ENCODE results near the gene CSN1S1. TPM values are rescaled to one million over a fixed set of nuclear protein-coding genes. Genes with fewer than 3 reads are reported as not detected.

Gene CSN1S1
- total and polyA plus RNA-seq, 2 donors from 2014 or later, result not detected

DNA sequence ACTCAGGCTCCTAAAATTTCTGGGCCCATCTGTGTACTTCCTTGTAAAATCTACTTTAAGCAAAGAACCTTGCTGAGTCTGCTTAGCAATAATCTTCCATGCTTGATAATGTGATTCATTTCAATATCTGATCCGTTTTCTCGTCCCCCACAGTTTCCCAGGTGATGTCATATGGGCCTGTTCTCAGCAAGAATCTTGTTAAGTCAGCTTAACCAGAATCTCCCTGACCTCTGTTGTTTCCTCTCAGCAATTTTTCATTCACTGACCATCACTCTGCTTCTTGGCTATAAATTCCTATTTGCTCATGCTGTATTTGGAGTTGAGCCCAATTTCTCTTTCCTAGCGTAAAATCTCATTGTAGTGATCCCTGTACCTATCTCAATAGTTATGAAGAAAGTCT is 20.7 kb downstream of the CSN1S1 start:
- H3K9ac ChIP-seq (ENCODE audit: low read length in 3 of 3), result no peak overlapping the region
- no peak overlapping the region for H3K27ac ChIP-seq (ENCODE audit: low read depth in 2 of 2, low read length in 2 of 2)
- no peak overlapping the region for H3K4me3 ChIP-seq (ENCODE audit: low read length in 3 of 3)
- no peaks in the 10 kb centered on the region for H3K27me3 ChIP-seq (ENCODE audit: control insufficient read depth, insufficient read depth, low read length)
- no peak for TF ChIP-seq CTCF (IDR thresholded peaks at IDR 0.05; ENCODE audit: borderline replicate concordance, extremely low read depth, insufficient read depth)
- FAIRE-seq (no peak), DNase-seq (no peak)
- intact Hi-C loops (cut with DNase I), result no loop called here
- H3K36me3 ChIP-seq (ENCODE audit: control insufficient read depth in 2 of 3, insufficient read depth in 3 of 3, low read length in 3 of 3), result no peaks in the 10 kb centered on the region
- H3K9me3 ChIP-seq (ENCODE audit: control insufficient read depth in 2 of 3, insufficient read depth in 1 of 3, low read length in 3 of 3), result no peaks in the 10 kb centered on the region
- no peaks in the 10 kb centered on the region for H3K4me1 ChIP-seq (ENCODE audit: control insufficient read depth in 2 of 3, insufficient read depth in 2 of 3, low read depth in 1 of 3, low read length in 3 of 3)

DNA sequence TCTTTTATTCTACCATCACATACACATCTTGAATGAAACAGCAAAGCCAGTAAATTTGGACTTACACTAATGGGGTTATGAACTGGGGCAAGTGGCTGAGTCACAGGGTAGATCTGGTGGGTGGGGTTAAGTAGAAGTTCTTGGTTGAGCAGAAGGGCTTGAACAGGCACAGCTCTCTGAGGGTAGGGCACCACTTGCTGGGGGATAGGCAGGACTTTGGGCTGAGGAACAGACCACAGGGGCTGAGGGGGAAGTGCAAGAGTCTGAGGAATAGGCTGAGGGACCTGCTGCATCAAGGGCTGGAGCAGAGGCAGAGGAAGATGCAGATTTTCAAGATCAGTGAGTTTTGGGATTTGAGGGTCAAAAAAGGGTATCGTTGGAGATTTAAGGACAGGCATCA is 26.3 kb downstream of the CSN1S1 start:
- no peak for TF ChIP-seq CTCF (IDR thresholded peaks at IDR 0.05; ENCODE audit: borderline replicate concordance, extremely low read depth, insufficient read depth)

GRCh38 chr4:69965628-69966027 is 34.8 kb downstream of the CSN1S1 start, which contains the start of gene CSN2:
CSN2 (minus strand) TSS chr4:69965728; CDS start chr4:69960995, 4,733 bp downstream.
- intact Hi-C loops (cut with DNase I), result no loop called here
- H3K4me1 ChIP-seq (ENCODE audit: control insufficient read depth in 2 of 3, insufficient read depth in 2 of 3, low read depth in 1 of 3, low read length in 3 of 3), result no peaks in the 10 kb centered on the region
- H3K9me3 ChIP-seq (ENCODE audit: control insufficient read depth in 2 of 3, insufficient read depth in 1 of 3, low read length in 3 of 3), result no peaks in the 10 kb centered on the region
- H3K27ac ChIP-seq (ENCODE audit: low read depth in 2 of 2, low read length in 2 of 2), result no peak within 1 kb of the TSS
- H3K4me3 ChIP-seq (ENCODE audit: low read length in 3 of 3), result no peak within 1 kb of the TSS
- H3K36me3 ChIP-seq (ENCODE audit: control insufficient read depth in 2 of 3, insufficient read depth in 3 of 3, low read length in 3 of 3), result no peaks in the 10 kb centered on the region
- FAIRE-seq (no peak), DNase-seq (no peak)
- H3K27me3 ChIP-seq (ENCODE audit: control insufficient read depth, insufficient read depth, low read length), result no peaks in the 10 kb centered on the region
- TF ChIP-seq CTCF (IDR thresholded peaks at IDR 0.05; ENCODE audit: borderline replicate concordance, extremely low read depth, insufficient read depth), result no peak
- no peak within 1 kb of the TSS for H3K9ac ChIP-seq (ENCODE audit: low read length in 3 of 3)

More for the DNA sequence above, 26.3 kb downstream of the CSN1S1 start:
- H3K9me3 ChIP-seq (ENCODE audit: control insufficient read depth in 2 of 3, insufficient read depth in 1 of 3, low read length in 3 of 3), result no peaks in the 10 kb centered on the region
- H3K4me1 ChIP-seq (ENCODE audit: control insufficient read depth in 2 of 3, insufficient read depth in 2 of 3, low read depth in 1 of 3, low read length in 3 of 3), result no peaks in the 10 kb centered on the region
- no peaks in the 10 kb centered on the region for H3K36me3 ChIP-seq (ENCODE audit: control insufficient read depth in 2 of 3, insufficient read depth in 3 of 3, low read length in 3 of 3)
- FAIRE-seq (no peak), DNase-seq (no peak)
- H3K9ac ChIP-seq (ENCODE audit: low read length in 3 of 3), result no peak overlapping the region
- intact Hi-C loops (cut with DNase I), result no loop called here
- no peak overlapping the region for H3K27ac ChIP-seq (ENCODE audit: low read depth in 2 of 2, low read length in 2 of 2)
- H3K27me3 ChIP-seq (ENCODE audit: control insufficient read depth, insufficient read depth, low read length), result no peaks in the 10 kb centered on the region
- no peak overlapping the region for H3K4me3 ChIP-seq (ENCODE audit: low read length in 3 of 3)

DNA sequence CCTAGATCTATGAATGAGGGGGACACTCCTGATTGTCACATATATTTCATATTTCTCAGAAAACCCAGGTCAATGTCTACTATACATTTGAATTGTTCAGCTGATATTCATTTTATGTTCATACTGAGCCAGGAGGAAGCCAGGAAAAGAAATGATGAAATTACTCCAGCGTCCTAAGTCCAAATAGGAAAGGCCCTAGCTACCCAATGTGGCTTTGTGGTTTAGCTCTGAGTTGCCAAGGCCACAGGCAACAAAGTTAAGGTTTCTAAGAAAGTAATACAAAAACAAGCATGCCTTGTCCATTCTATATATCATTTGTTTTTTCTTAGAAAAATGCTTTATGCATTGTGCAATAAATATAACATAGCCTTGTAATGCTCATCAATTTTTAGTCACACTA is 39.2 kb downstream of the CSN1S1 start:
- no peak overlapping the region for H3K4me3 ChIP-seq (ENCODE audit: low read length in 3 of 3)
- no peak for TF ChIP-seq CTCF (IDR thresholded peaks at IDR 0.05; ENCODE audit: borderline replicate concordance, extremely low read depth, insufficient read depth)
- H3K36me3 ChIP-seq (ENCODE audit: control insufficient read depth in 2 of 3, insufficient read depth in 3 of 3, low read length in 3 of 3), result no peaks in the 10 kb centered on the region
- H3K9ac ChIP-seq (ENCODE audit: low read length in 3 of 3), result no peak overlapping the region
- H3K9me3 ChIP-seq (ENCODE audit: control insufficient read depth in 2 of 3, insufficient read depth in 1 of 3, low read length in 3 of 3), result no peaks in the 10 kb centered on the region
- no peak overlapping the region for H3K27ac ChIP-seq (ENCODE audit: low read depth in 2 of 2, low read length in 2 of 2)
- FAIRE-seq (no peak), DNase-seq (no peak)
- intact Hi-C loops (cut with DNase I), result no loop called here
- no peaks in the 10 kb centered on the region for H3K4me1 ChIP-seq (ENCODE audit: control insufficient read depth in 2 of 3, insufficient read depth in 2 of 3, low read depth in 1 of 3, low read length in 3 of 3)
- no peaks in the 10 kb centered on the region for H3K27me3 ChIP-seq (ENCODE audit: control insufficient read depth, insufficient read depth, low read length)
